Measurements from ENCODE around the gene MST1R.

The MST1R gene

DNA sequence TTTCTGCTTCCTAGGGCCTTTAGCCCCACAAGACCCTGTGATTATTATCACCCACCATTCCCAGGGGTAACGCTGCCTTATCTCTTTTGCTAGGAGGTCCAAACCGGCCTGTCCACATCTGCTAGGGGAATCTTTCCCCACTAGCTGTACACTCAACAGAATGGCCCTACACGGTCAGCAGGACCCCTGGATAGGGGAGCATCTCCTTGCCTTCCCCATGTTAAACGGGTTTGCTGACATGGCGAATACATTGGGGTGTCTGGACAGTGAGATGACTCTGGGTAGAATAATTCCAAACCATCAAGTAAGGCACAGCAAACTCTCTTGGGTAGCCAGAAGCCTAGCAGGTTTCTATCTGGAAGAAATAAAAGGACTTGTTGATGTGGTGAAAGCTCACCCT is 48.0 kb downstream of the MST1R start:
- Histone ChIP-seq H3K9me3 (ENCODE audit: insufficient read depth, low read length) (no peaks in the 10 kb centered on the region), H3K27ac (ENCODE audit: low read length) (no peak overlapping the region)
- no peak for TF ChIP-seq EZH2phosphoT487 (IDR thresholded peaks at IDR 0.05; ENCODE audit: low read depth)
- TF ChIP-seq, protein P1, sequence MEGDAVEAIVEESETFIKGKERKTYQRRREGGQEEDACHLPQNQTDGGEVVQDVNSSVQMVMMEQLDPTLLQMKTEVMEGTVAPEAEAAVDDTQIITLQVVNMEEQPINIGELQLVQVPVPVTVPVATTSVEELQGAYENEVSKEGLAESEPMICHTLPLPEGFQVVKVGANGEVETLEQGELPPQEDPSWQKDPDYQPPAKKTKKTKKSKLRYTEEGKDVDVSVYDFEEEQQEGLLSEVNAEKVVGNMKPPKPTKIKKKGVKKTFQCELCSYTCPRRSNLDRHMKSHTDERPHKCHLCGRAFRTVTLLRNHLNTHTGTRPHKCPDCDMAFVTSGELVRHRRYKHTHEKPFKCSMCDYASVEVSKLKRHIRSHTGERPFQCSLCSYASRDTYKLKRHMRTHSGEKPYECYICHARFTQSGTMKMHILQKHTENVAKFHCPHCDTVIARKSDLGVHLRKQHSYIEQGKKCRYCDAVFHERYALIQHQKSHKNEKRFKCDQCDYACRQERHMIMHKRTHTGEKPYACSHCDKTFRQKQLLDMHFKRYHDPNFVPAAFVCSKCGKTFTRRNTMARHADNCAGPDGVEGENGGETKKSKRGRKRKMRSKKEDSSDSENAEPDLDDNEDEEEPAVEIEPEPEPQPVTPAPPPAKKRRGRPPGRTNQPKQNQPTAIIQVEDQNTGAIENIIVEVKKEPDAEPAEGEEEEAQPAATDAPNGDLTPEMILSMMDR (IDR thresholded peaks at IDR 0.05; ENCODE audit: low read depth, low read length), result no peak

DNA sequence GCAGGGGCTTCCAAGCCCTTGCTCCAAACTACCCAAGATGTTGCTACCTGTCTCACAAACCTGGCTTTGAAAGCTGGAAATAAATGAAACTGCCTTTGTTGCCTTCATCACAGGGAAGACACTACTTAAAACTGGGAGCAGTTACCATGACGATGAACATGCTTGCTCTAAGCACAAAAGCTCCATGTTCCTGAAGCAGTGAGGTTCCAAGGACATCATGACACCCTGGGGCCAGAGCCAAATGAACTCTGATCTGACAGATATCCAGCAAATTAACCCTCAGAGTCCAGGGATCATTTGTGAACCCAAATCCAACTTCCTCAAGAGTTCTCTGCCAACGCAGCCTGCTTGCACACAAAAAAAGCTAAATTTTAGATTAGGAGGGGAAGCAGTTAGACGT is 58.0 kb downstream of the MST1R start:
- no peak for TF ChIP-seq EZH2phosphoT487 (IDR thresholded peaks at IDR 0.05; ENCODE audit: low read depth)
- TF ChIP-seq, protein P1 (IDR thresholded peaks at IDR 0.05; ENCODE audit: low read depth, low read length), result no peak
- Histone ChIP-seq H3K9me3 (ENCODE audit: insufficient read depth, low read length) (no peaks in the 10 kb centered on the region), H3K79me2 (ENCODE audit: low read length) (no peaks in the 10 kb centered on the region), H2AFZ (ENCODE audit: low read depth, low read length) (no peak overlapping the region), H3K36me3 (replicated peaks; ENCODE audit: low read depth, low read length) (peaks cover 49% of the 10 kb centered on the region), H3K4me1 (ENCODE audit: low read length) (no peaks in the 10 kb centered on the region), H3K9ac (ENCODE audit: low read length) (no peak overlapping the region), H4K20me1 (ENCODE audit: insufficient read depth, low read length) (no peaks in the 10 kb centered on the region), H3K27me3 (ENCODE audit: low read depth, low read length) (no peaks in the 10 kb centered on the region), H3K27ac (ENCODE audit: low read length) (no peak overlapping the region), H3K4me3 (ENCODE audit: low read length) (no peak overlapping the region), H3K4me2 (ENCODE audit: low read length) (no peak overlapping the region)

More for the DNA sequence above, 48.0 kb downstream of the MST1R start:
- Histone ChIP-seq H3K4me2 (ENCODE audit: low read length) (peak overlapping the region; percentile 77), H3K4me3 (ENCODE audit: low read length) (peak overlapping the region; percentile 82), H3K9ac (ENCODE audit: low read length) (peak overlapping the region; percentile 67), H3K27me3 (ENCODE audit: low read depth, low read length) (no peaks in the 10 kb centered on the region), H3K36me3 (replicated peaks; ENCODE audit: low read depth, low read length) (no peaks in the 10 kb centered on the region), H3K4me1 (ENCODE audit: low read length) (peaks cover 10% of the 10 kb centered on the region), H4K20me1 (ENCODE audit: insufficient read depth, low read length) (no peaks in the 10 kb centered on the region), H2AFZ (ENCODE audit: low read depth, low read length) (no peak overlapping the region), H3K79me2 (ENCODE audit: low read length) (peaks cover 31% of the 10 kb centered on the region)

DNA sequence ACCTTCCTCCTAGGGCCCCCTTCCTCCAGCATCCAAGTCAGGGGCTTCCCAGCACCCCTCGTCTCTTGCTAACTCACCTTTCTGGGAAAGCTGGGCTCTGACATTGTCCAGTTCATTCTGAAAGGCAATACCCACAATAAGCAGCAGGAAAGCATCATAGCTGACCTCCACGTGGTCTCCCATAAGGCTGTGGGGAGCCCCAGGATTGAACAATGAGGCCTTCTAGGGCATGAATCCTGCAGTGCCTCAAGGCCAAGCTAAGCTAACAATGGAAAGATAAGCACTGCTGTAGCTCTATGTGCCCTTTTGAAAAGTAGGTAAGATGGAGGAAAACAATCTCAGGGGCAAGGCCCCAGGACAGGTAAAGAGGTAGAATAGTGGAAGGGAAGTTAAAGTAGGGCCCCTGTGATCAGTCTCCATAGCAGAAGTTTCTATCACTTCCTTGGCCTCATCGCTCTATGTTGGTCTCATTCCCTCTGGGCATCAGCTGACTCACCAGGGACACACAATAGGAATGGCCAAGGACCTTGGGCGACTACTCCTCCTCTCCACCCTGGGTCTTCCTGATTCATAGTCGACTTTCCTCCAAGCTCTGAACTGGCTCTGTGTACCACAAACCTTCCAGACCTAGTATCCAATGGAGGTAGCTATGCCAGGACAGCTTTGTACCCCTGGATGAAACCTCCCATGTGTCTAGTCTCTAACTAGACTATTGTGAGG is 59.0 kb downstream of the MST1R start:
- Histone ChIP-seq H4K20me1 (ENCODE audit: insufficient read depth, low read length) (no peaks in the 10 kb centered on the region), H3K9ac (ENCODE audit: low read length) (no peak overlapping the region), H3K27ac (ENCODE audit: low read length) (no peak overlapping the region), H2AFZ (ENCODE audit: low read depth, low read length) (no peak overlapping the region), H3K4me2 (ENCODE audit: low read length) (no peak overlapping the region), H3K9me3 (ENCODE audit: insufficient read depth, low read length) (no peaks in the 10 kb centered on the region), H3K36me3 (replicated peaks; ENCODE audit: low read depth, low read length) (peaks cover 51% of the 10 kb centered on the region), H3K79me2 (ENCODE audit: low read length) (no peaks in the 10 kb centered on the region), H3K4me3 (ENCODE audit: low read length) (no peak overlapping the region), H3K4me1 (ENCODE audit: low read length) (no peaks in the 10 kb centered on the region), H3K27me3 (ENCODE audit: low read depth, low read length) (no peaks in the 10 kb centered on the region)
- no peak for TF ChIP-seq EZH2phosphoT487 (IDR thresholded peaks at IDR 0.05; ENCODE audit: low read depth)
- TF ChIP-seq, protein P1 (IDR thresholded peaks at IDR 0.05; ENCODE audit: low read depth, low read length), result no peak

DNA sequence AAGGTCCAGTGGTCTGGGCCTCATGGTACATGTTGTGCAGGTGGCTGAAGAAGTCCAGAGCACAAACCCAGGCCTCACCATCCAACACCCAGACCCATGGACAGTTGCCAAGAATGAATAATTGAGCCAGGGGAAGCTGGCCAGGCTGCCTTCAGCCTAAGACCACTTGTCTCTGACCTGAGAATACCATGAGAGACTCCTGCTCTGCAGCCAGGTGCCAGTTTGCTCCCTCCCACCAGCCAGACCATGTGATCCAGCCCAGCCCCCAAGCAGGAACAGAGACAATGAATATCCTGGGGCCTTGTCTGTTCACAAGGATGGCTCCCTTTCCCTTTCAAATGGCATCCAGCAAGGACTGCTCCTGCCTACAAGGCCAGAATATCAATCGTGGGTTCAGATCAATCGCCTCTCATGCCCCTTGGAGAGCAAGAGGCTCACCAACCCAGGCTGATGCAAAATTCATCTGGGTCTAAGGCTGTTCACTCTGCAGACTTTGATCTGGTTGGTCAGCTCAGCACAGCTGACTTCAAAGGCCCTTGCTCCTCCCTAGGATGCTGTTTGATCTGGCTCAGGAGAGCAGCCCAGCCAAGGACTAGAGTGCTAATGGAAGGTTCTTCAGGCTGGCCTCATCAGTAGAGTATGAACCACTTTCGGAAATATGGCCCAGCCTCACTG is 60.7 kb downstream of the MST1R start:
- H3K27ac ChIP-seq (ENCODE audit: low read length), result no peak overlapping the region
- H3K79me2 ChIP-seq (ENCODE audit: low read length), result no peaks in the 10 kb centered on the region
- no peaks in the 10 kb centered on the region for H3K9me3 ChIP-seq (ENCODE audit: insufficient read depth, low read length)
- H4K20me1 ChIP-seq (ENCODE audit: insufficient read depth, low read length), result no peaks in the 10 kb centered on the region
- H3K9ac ChIP-seq (ENCODE audit: low read length), result no peak overlapping the region
- no peak overlapping the region for H3K4me3 ChIP-seq (ENCODE audit: low read length)
- H3K27me3 ChIP-seq (ENCODE audit: low read depth, low read length), result no peaks in the 10 kb centered on the region
- no peaks in the 10 kb centered on the region for H3K4me1 ChIP-seq (ENCODE audit: low read length)
- H3K4me2 ChIP-seq (ENCODE audit: low read length), result no peak overlapping the region
- H2AFZ ChIP-seq (ENCODE audit: low read depth, low read length), result no peak overlapping the region
- TF ChIP-seq, protein P1 (IDR thresholded peaks at IDR 0.05; ENCODE audit: low read depth, low read length), result no peak
- no peak for TF ChIP-seq EZH2phosphoT487 (IDR thresholded peaks at IDR 0.05; ENCODE audit: low read depth)
- peaks cover 54% of the 10 kb centered on the region for H3K36me3 ChIP-seq (replicated peaks; ENCODE audit: low read depth, low read length)
